Measurements from ENCODE around the gene GRM7. TPM values are rescaled to one million over a fixed set of nuclear protein-coding genes. Genes with fewer than 3 reads are reported as not detected.

The GRM7 gene
- total and polyA plus RNA-seq, 9 donors: 0.18 to 0.85 (median 0.26) TPM; not detected in 3

GRCh38 chr3:7432610-7433009 lies 571.7 kb downstream of the GRM7 start:
- no peaks in the 10 kb centered on the region for H3K9me3 ChIP-seq
- 90 to 97% (median 96%) methylated on average over 2 of the region's 2 CpGs for WGBS, 3 donors
- no peak overlapping the region for H3K27ac ChIP-seq
- no peak for DNase-seq
- H3K4me3 ChIP-seq: no peak overlapping the region
- H3K4me1 ChIP-seq (ENCODE audit: insufficient read depth): no peaks in the 10 kb centered on the region
- H3K36me3 ChIP-seq: no peaks in the 10 kb centered on the region
- intact Hi-C loops (cut with DNase I): no loop called here
- no peaks in the 10 kb centered on the region for H3K27me3 ChIP-seq
- TF ChIP-seq EP300 (IDR thresholded peaks at IDR 0.05) (no peak), POLR2A (IDR thresholded peaks at IDR 0.05) (no peak), CTCF (IDR thresholded peaks at IDR 0.05) (no peak)

GRCh38 chr3:7433073-7433472 lies 572.2 kb downstream of the GRM7 start:
- H3K4me3 ChIP-seq: no peak overlapping the region
- TF ChIP-seq EP300 (IDR thresholded peaks at IDR 0.05): no peak
- TF ChIP-seq CTCF (IDR thresholded peaks at IDR 0.05): no peak
- no peak for TF ChIP-seq POLR2A (IDR thresholded peaks at IDR 0.05)
- H3K9me3 ChIP-seq: no peaks in the 10 kb centered on the region
- no peaks in the 10 kb centered on the region for H3K4me1 ChIP-seq (ENCODE audit: insufficient read depth)
- intact Hi-C loops (cut with DNase I): no loop called here
- no peaks in the 10 kb centered on the region for H3K36me3 ChIP-seq
- DNase-seq: no peak
- 89 to 98% (median 95%) methylated on average over 2 of the region's 2 CpGs for WGBS, 3 donors
- no peaks in the 10 kb centered on the region for H3K27me3 ChIP-seq
- no peak overlapping the region for H3K27ac ChIP-seq

GRCh38 chr3:7436542-7436941 lies 575.6 kb downstream of the GRM7 start:
- Histone ChIP-seq H3K4me3 (no peak overlapping the region), H3K27me3 (no peaks in the 10 kb centered on the region), H3K27ac (no peak overlapping the region), H3K36me3 (no peaks in the 10 kb centered on the region), H3K9me3 (no peaks in the 10 kb centered on the region), H3K4me1 (ENCODE audit: insufficient read depth) (no peaks in the 10 kb centered on the region)
- intact Hi-C loops (cut with DNase I): no loop called here
- TF ChIP-seq POLR2A (IDR thresholded peaks at IDR 0.05) (no peak), CTCF (IDR thresholded peaks at IDR 0.05) (no peak), EP300 (IDR thresholded peaks at IDR 0.05) (no peak)
- DNase-seq: no peak
- 81 to 96% (median 94%) methylated on average over 1 of the region's 1 CpG for WGBS, 3 donors

- TF ChIP-seq EP300 (IDR thresholded peaks at IDR 0.05) (no peak), POLR2A (IDR thresholded peaks at IDR 0.05) (no peak), CTCF (IDR thresholded peaks at IDR 0.05) (no peak)
- whole genome bisulfite sequencing, 3 donors: 69 to 96% (median 85%) methylated on average over 1 of the region's 1 CpG
- no peak for DNase-seq
- Histone ChIP-seq H3K36me3 (no peaks in the 10 kb centered on the region), H3K9me3 (no peaks in the 10 kb centered on the region), H3K27ac (no peak overlapping the region), H3K27me3 (no peaks in the 10 kb centered on the region), H3K4me1 (ENCODE audit: insufficient read depth) (no peaks in the 10 kb centered on the region), H3K4me3 (no peak overlapping the region)
- intact Hi-C loops (cut with DNase I): no loop called here
Measured at GRCh38 chr3:7437231-7437630, 576.3 kb downstream of the GRM7 start.
